Measurements from ENCODE around the gene MAP3K3.

The MAP3K3 gene

GRCh38 chr17:63587770-63588169 lies 34.4 kb upstream of the MAP3K3 start:
- Histone ChIP-seq H3K9me3 (no peaks in the 10 kb centered on the region), H3K4me3 (ENCODE audit: low read depth in 1 of 2, low read length in 1 of 2) (no peak overlapping the region), H3K27me3 (no peaks in the 10 kb centered on the region), H3K27ac (no peak overlapping the region), H3K4me1 (ENCODE audit: control insufficient read depth in 1 of 2, insufficient read depth in 1 of 2, low read depth in 1 of 2, low read length in 1 of 2) (no peaks in the 10 kb centered on the region), H3K36me3 (peaks cover 91% of the 10 kb centered on the region)
- TF ChIP-seq, protein P1, sequence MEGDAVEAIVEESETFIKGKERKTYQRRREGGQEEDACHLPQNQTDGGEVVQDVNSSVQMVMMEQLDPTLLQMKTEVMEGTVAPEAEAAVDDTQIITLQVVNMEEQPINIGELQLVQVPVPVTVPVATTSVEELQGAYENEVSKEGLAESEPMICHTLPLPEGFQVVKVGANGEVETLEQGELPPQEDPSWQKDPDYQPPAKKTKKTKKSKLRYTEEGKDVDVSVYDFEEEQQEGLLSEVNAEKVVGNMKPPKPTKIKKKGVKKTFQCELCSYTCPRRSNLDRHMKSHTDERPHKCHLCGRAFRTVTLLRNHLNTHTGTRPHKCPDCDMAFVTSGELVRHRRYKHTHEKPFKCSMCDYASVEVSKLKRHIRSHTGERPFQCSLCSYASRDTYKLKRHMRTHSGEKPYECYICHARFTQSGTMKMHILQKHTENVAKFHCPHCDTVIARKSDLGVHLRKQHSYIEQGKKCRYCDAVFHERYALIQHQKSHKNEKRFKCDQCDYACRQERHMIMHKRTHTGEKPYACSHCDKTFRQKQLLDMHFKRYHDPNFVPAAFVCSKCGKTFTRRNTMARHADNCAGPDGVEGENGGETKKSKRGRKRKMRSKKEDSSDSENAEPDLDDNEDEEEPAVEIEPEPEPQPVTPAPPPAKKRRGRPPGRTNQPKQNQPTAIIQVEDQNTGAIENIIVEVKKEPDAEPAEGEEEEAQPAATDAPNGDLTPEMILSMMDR (IDR thresholded peaks at IDR 0.05): no peak

GRCh38 chr17:63588797-63589196 lies 33.4 kb upstream of the MAP3K3 start:
- TF ChIP-seq, protein P1 (IDR thresholded peaks at IDR 0.05): no peak
- Histone ChIP-seq H3K36me3 (peaks cover 88% of the 10 kb centered on the region), H3K4me3 (ENCODE audit: low read depth in 1 of 2, low read length in 1 of 2) (no peak overlapping the region), H3K9me3 (no peaks in the 10 kb centered on the region), H3K27me3 (no peaks in the 10 kb centered on the region), H3K4me1 (ENCODE audit: control insufficient read depth in 1 of 2, insufficient read depth in 1 of 2, low read depth in 1 of 2, low read length in 1 of 2) (no peaks in the 10 kb centered on the region), H3K27ac (no peak overlapping the region)

GRCh38 chr17:63589646-63590045 lies 32.6 kb upstream of the MAP3K3 start:
- Histone ChIP-seq H3K4me1 (ENCODE audit: control insufficient read depth in 1 of 2, insufficient read depth in 1 of 2, low read depth in 1 of 2, low read length in 1 of 2) (no peaks in the 10 kb centered on the region), H3K36me3 (peaks cover 86% of the 10 kb centered on the region), H3K4me3 (ENCODE audit: low read depth in 1 of 2, low read length in 1 of 2) (no peak overlapping the region), H3K27me3 (no peaks in the 10 kb centered on the region), H3K9me3 (no peaks in the 10 kb centered on the region), H3K27ac (no peak overlapping the region)
- TF ChIP-seq, protein P1 (IDR thresholded peaks at IDR 0.05): no peak

GRCh38 chr17:63592797-63593196 lies 29.4 kb upstream of the MAP3K3 start:
- H3K27me3 ChIP-seq: no peaks in the 10 kb centered on the region
- no peak overlapping the region for H3K4me3 ChIP-seq (ENCODE audit: low read depth in 1 of 2, low read length in 1 of 2)
- TF ChIP-seq, protein P1 (IDR thresholded peaks at IDR 0.05): no peak
- no peaks in the 10 kb centered on the region for H3K9me3 ChIP-seq
- no peaks in the 10 kb centered on the region for H3K4me1 ChIP-seq (ENCODE audit: control insufficient read depth in 1 of 2, insufficient read depth in 1 of 2, low read depth in 1 of 2, low read length in 1 of 2)
- H3K36me3 ChIP-seq: peaks cover 63% of the 10 kb centered on the region
- H3K27ac ChIP-seq: no peak overlapping the region

DNA sequence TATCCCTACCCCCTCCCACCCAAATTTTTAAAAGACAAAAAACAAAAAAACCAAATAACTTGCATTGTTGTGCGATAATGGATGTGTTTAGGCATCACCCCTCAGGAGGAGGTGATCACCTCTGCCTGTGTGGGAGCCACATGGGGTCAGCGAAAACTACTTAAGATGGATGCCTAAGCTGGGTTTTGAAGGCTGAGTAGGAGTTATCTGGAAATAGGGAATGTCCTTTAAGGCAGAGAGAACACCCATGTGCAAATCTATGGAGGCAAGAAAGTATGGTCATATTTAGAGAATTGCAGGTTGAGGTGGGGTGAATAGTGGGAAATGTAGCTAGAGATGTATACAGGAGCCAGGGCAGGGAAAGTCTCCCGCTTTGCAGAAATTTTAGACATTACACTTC lies 27.1 kb upstream of the MAP3K3 start:
- Histone ChIP-seq H3K27me3 (no peaks in the 10 kb centered on the region), H3K9me3 (no peaks in the 10 kb centered on the region), H3K4me3 (ENCODE audit: low read depth in 1 of 2, low read length in 1 of 2) (no peak overlapping the region), H3K4me1 (ENCODE audit: control insufficient read depth in 1 of 2, insufficient read depth in 1 of 2, low read depth in 1 of 2, low read length in 1 of 2) (peaks cover 1 to 3% of the 10 kb centered on the region in 2 experiments), H3K27ac (no peak overlapping the region), H3K36me3 (peaks cover 43% of the 10 kb centered on the region)
- TF ChIP-seq, protein P1 (IDR thresholded peaks at IDR 0.05): no peak
